AG04450 (cell line): Measurements from ENCODE around the gene CD160. TPM values are rescaled to one million over a fixed set of nuclear protein-coding genes. Genes with fewer than 3 reads are reported as not detected.

Source experiments
- CTCF ChIA-PET: fragments of 300-600, 350-600 bp; formaldehyde crosslinking; extraction: SDS; loops from one replicate; lab custom pipeline; 2022; ENCODE audit warnings: antibody characterized with exemption, inconsistent platforms; lab: Charles Lee
- POLR2A ChIA-PET: fragments of 350-600 bp; formaldehyde crosslinking; extraction: SDS; loops from one replicate; lab custom pipeline; 2021; ENCODE audit warnings: antibody characterized with exemption, inconsistent platforms; lab: Yijun Ruan, JAX
- DNase-seq: peaks from one replicate; pipeline ENCODE4 v3.0.0-alpha.2; 2011; ENCODE audit warnings: low read depth, low spot score
- H3K27ac ChIP-seq: one replicate; pipeline ENCODE4 v1.5.1; 2012; ENCODE audit warnings: low read depth, low read length, control low read depth
- H3K27me3 ChIP-seq: one replicate; pipeline ENCODE4 v1.6.0; 2012; ENCODE audit warnings: low read length; ENCODE audit not compliant: control insufficient read depth, insufficient read depth
- H3K4me3 ChIP-seq: 2 replicates; pipeline ENCODE4 v1.5.1; 2011; ENCODE audit warnings: mild to moderate bottlenecking, low read depth, low read length, control low read depth
- H3K9me3 ChIP-seq: 2 replicates; pipeline ENCODE4 v1.5.1; 2012; ENCODE audit warnings: low read length; ENCODE audit not compliant: control insufficient read depth, insufficient read depth
- polyA plus RNA-seq: library from polyadenylated mRNA; depleted of rRNA; stranded (reverse); fragments of >200 nt; gene quantifications from 2 replicates; pipeline ENCODE4 v1.2.3, GENCODE V29; 2011
- TF ChIP-seq, protein P1 (sequence below): IDR thresholded peaks from 2 replicates; pipeline ENCODE4 v1.5.1; 2011; ENCODE audit warnings: low read depth, low read length, control low read depth, inconsistent platforms

CD160 gene
- polyA plus RNA-seq, 1 experiment, result 0.05 TPM

DNA sequence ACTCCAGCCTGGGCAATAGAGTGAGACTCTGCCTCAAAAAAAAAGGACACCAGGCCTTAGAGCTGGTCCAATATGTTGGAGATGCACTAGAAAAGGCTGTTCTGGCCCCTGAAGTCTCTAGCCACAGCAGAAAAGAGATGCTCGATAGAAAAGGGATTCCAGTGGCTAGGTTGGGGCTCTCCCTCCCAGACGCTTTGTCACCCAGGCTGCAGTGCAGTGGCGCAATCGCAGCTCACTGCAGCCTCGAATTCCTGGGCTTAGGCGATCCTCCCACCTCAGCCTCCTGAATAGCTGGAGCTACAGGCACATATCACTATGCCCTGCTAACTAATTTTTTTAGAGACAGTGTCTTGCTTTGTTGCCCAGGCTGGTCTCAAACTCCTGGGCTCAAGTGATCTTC, 30.4 kb upstream of the CD160 start:
- Histone ChIP-seq H3K27ac (no peak overlapping the region), H3K27me3 (no peaks in the 10 kb centered on the region), H3K4me3 (no peak overlapping the region), H3K9me3 (no peaks in the 10 kb centered on the region; the same call in 1 of the 2 replicates)
- TF ChIP-seq, protein P1, sequence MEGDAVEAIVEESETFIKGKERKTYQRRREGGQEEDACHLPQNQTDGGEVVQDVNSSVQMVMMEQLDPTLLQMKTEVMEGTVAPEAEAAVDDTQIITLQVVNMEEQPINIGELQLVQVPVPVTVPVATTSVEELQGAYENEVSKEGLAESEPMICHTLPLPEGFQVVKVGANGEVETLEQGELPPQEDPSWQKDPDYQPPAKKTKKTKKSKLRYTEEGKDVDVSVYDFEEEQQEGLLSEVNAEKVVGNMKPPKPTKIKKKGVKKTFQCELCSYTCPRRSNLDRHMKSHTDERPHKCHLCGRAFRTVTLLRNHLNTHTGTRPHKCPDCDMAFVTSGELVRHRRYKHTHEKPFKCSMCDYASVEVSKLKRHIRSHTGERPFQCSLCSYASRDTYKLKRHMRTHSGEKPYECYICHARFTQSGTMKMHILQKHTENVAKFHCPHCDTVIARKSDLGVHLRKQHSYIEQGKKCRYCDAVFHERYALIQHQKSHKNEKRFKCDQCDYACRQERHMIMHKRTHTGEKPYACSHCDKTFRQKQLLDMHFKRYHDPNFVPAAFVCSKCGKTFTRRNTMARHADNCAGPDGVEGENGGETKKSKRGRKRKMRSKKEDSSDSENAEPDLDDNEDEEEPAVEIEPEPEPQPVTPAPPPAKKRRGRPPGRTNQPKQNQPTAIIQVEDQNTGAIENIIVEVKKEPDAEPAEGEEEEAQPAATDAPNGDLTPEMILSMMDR, result no peak
- POLR2A ChIA-PET, result no interaction called here
- DNase-seq, result no peak
- CTCF ChIA-PET, result no interaction called here

- CTCF ChIA-PET, result no interaction called here
- DNase-seq, result no peak
- Histone ChIP-seq H3K27ac (no peak overlapping the region), H3K9me3 (no peaks in the 10 kb centered on the region; the same call in 1 of the 2 replicates), H3K4me3 (no peak overlapping the region), H3K27me3 (no peaks in the 10 kb centered on the region)
- TF ChIP-seq, protein P1, result no peak
- POLR2A ChIA-PET, result no interaction called here
These were observed 29.4 kb upstream of the CD160 start for GRCh38 chr1:145689922-145690321.

DNA sequence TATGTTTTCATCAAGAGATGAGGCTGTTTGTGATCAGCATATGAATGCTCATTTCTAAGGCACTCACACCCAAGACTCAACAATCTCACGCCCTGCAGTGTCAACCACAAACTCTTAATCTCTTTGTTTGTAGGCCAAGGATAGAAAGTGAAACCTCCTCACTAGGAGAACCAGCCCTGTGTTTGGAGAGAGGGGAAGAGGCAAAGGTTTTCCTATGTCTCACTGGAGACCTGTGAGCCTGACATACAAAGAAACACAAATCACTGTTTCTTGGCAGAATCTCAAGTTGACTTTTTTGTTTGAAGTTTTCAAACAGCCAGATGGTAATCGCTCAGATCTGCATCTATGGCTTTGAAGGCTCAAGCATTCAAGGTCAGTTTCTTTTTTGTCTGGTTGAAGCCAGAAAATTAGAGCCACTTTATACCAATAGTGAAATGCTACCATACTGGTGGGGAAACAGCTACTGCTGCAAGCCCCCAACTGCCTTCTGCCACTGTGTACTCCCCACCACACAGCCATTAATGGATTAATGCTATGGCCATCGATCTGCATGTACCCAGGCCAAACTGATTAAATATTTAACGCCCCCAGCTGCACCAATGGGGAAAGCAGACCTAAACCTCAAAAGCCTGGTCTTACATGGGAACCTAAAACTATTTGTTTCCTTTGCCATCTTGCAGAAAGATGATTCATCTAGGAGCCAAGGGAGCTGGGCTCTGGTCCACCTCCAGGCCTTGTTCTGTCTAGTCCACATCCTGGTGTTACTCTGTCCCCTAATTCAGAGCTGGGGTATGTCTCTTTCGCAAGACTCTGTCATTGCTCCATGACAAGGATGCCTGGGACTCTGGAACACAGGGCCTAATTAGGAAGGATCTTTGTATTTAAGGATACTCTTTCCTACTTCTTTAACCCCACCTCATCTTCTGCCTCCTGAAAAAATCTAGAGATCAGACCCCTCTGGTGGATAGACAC, 28.4 kb upstream of the CD160 start:
- TF ChIP-seq, protein P1, result no peak
- no peaks in the 10 kb centered on the region; the same call in 1 of the 2 replicates for H3K9me3 ChIP-seq
- H3K27me3 ChIP-seq, result no peaks in the 10 kb centered on the region
- DNase-seq, result peak; percentile 41
- H3K27ac ChIP-seq, result peak overlapping the region; percentile 73
- ChIA-PET POLR2A (no interaction called here), CTCF (interaction anchor here (1.4 kb wide), 1 partner anchor 31 kb away, joined by 9 read pairs; no protein-coding TSS in a partner anchor)
- H3K4me3 ChIP-seq, result no peak overlapping the region

DNA sequence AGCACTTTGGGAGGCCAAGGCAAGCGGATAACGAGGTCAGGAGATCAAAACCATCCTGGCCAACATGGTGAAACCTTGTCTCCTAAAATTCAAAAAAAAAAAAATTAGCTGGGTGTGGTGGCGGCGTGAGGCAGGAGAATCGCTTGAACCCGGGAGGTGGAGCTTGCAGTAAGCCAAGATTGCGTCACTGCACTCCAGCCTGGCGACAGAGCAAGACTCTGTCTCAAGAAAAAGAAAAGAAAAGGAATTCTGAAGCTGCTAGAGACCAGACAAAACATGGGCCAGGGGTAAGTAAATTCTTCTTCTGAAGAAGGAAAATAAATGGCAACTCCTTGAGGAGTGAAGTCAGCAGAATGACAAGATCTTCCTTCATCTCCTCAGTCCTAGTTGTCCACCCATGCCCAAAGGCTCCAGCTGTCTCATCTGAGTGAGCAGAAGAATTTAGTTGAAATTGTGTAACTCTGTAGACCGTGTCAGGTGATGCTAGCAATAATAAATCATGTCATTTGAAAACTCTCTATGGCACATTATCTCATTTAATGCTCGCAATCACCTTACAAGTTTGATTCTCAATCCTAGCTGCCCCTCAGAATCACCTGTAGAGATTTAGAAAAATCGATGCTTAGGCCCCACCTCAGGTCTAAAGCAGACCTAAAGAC, 26.4 kb upstream of the CD160 start:
- POLR2A ChIA-PET, result no interaction called here
- CTCF ChIA-PET, result no interaction called here
- no peaks in the 10 kb centered on the region for H3K27me3 ChIP-seq
- no peak overlapping the region for H3K4me3 ChIP-seq
- H3K27ac ChIP-seq, result no peak overlapping the region
- H3K9me3 ChIP-seq, result no peaks in the 10 kb centered on the region; the same call in 1 of the 2 replicates
- DNase-seq, result no peak
- TF ChIP-seq, protein P1, result no peak
